Smooth muscle cell of the umbilical artery (primary cell): ENCODE measurements around the gene LIPF. TPM values are rescaled to one million over a fixed set of nuclear protein-coding genes. Genes with fewer than 3 reads are reported as not detected.

Experiments
- total RNA-seq: library from RNA; depleted of rRNA; stranded (reverse); fragments of >200 nt; gene quantifications from 2 replicates; pipeline ENCODE4 v1.2.3, GENCODE V29; 2014

The LIPF gene, protein sequence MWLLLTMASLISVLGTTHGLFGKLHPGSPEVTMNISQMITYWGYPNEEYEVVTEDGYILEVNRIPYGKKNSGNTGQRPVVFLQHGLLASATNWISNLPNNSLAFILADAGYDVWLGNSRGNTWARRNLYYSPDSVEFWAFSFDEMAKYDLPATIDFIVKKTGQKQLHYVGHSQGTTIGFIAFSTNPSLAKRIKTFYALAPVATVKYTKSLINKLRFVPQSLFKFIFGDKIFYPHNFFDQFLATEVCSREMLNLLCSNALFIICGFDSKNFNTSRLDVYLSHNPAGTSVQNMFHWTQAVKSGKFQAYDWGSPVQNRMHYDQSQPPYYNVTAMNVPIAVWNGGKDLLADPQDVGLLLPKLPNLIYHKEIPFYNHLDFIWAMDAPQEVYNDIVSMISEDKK
- total RNA-seq, result not detected in 2 replicates

DNA sequence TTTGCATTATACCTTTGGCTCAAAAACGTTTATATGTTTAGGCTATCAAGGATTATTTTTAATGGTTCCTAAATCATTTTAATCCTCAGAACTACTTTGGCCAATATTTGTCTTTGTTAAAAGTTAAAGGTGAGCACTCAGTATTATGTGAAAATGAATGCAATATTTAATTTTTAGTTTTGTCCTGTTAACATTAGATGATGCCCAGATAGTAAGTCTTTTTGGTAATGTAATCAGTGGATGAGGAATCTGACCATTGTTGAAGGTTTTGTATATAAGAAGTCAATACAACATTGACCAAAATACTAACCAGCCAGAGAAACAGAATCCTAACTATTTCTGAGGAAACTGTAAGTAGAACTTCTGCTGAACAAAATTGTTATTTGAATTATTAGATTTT, at the start of gene LIPF:
Gene LIPF, plus strand, starts transcription at position 301 of the 400 bp plus-strand sequence. CDS start 2,856 bp downstream, outside the sequence.

DNA sequence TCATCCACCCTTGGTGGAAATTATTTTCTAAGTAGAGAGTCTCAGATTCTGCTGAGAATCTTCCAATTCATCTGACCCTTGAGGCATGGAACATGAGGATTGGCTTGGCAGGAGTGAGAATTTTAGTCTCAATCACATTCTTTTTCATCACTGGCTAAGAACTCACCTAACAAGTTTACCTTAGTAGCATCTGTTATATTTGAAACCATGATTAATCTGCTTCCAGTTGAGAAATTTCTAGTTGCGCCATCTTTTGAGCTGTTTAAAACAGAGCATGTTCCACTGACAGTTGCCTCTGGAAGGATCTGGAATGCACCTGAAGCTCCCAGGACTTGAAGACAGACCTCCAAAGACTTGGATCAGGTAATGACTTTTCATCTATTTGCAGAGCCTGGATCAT, 41.7 kb downstream of the LIPF start, which contains the start of gene LIPK:
Gene LIPK, plus strand, starts transcription at position 292 of the 400 bp plus-strand sequence. CDS start 18,295 bp downstream, outside the sequence.

Other genes with a start within 250 kb of the LIPF start
- gene RNLS, start 81.1 kb upstream of the LIPF start, total RNA-seq, result 5.9 and 8.1 TPM in 2 replicates
- gene LIPJ, start 77.7 kb upstream of the LIPF start, total RNA-seq, result not detected in 2 replicates
- gene LIPK, start 41.8 kb downstream of the LIPF start, total RNA-seq, result not detected in 2 replicates
- not detected in 2 replicates for gene LIPN, start 95.6 kb downstream of the LIPF start, total RNA-seq
- gene LIPM, start 138.3 kb downstream of the LIPF start, total RNA-seq, result not detected in 2 replicates
- gene ANKRD22, start 187.4 kb downstream of the LIPF start, total RNA-seq, result not detected in 2 replicates
- gene STAMBPL1, start 215.8 kb downstream of the LIPF start, total RNA-seq, result 19.6 and 23.9 TPM in 2 replicates